Psoas muscle (tissue), 8 donors: ENCODE data around the gene NOP16. TPM values are rescaled to one million over a fixed set of nuclear protein-coding genes. Genes with fewer than 3 reads are reported as not detected.

ENCODE experiments used
- ATAC-seq, 4 donors: fragments of 200-7000 bp; cut with Tn5 transposase; one replicate each; pipeline ENCODE4 v1.9.1; 2020; ENCODE audit warnings: moderate library complexity in 3 of 4, mild to moderate bottlenecking in 2 of 4
- DNase-seq, 2 donors: peaks; one replicate each; pipeline ENCODE4 v3.0.0-alpha.2; 2020
- H3K27ac ChIP-seq: fragments of 200-600 bp; one replicate; pipeline ENCODE4 v1.8.0; 2022
- H3K27me3 ChIP-seq, 3 donors: fragments of 200-600 bp in 1 of 3; one replicate each; pipeline versions ENCODE4 v1.6.1 to v1.8.0; 2013 to 2022; ENCODE audit warnings: low read length in 2 of 3, mild to moderate bottlenecking in 2 of 3, moderate library complexity in 1 of 3; ENCODE audit not compliant: insufficient read depth in 3 of 3
- H3K36me3 ChIP-seq, 2 donors: fragments of 200-600 bp in 1 of 2; one replicate each; pipeline versions ENCODE4 v1.6.1 to v1.8.0; 2013 to 2022; ENCODE audit warnings: low read depth in 1 of 2, mild to moderate bottlenecking in 1 of 2, moderate library complexity in 1 of 2; ENCODE audit not compliant: insufficient read depth in 1 of 2
- H3K4me1 ChIP-seq: fragments of 200-600 bp; one replicate; pipeline ENCODE4 v1.8.0; 2022
- H3K4me3 ChIP-seq: fragments of 200-600 bp; one replicate; pipeline ENCODE4 v1.8.0; 2022; ENCODE audit warnings: mild to moderate bottlenecking
- H3K9me3 ChIP-seq: fragments of 200-600 bp; one replicate; pipeline ENCODE4 v1.8.0; 2022
- CTCF ChIP-seq: fragments of 200-600 bp; IDR thresholded peaks from one replicate; pipeline ENCODE4 v1.8.0; 2022; ENCODE audit warnings: antibody characterized with exemption
- WGBS, 3 donors: extraction: QIAGEN DNeasy Blood & Tissue Kit; methylation state at CpG; one replicate each; pipeline versions ENCODE4 v1.1.6 to v1.1.7; 2013; 5-methylcytosine and 5-hydroxymethylcytosine counted together
- intact Hi-C, 2 donors: fragments of 100-400 bp; cut with DNase I; formaldehyde crosslinking; loops; one replicate each; pipeline versions ENCODE4 v1.11.0 to v1.14.2; 2022
- polyA plus RNA-seq, 3 donors: library from polyadenylated mRNA; stranded (reverse); fragments of 200-250 nt; gene quantifications; one replicate each; pipeline ENCODE4 v1.2.3, GENCODE V29; 2013
- total RNA-seq, 4 donors: library from RNA; stranded (reverse); fragmentation: NEBNext Ultra II Directional in 2 of 4; extraction: Animal tissue kit (Norgen Biotek cat#: 25700) in 2 of 4; gene quantifications; one replicate each; pipeline versions ENCODE4 v1.2.1 to v1.2.4, GENCODE V29; 2021 to 2023
- donor health status: healthy with polysubstance abuse.
- donor health status: DM: no; HTN: no; CAD: no; lungs with moderate emphysema.
- donor health status: Bipolar disorder and iron deficiency.
- donor health status: healthy.
- donor health status: DM: yes; HTN: yes; CAD: no.
- donor health status: DM: no; HTN: no; CAD: no.
- donor health status: DM: no; HTN: no; CAD: no.
- donor health status: DM: yes; HTN: yes; CAD: no.

Gene NOP16
- total and polyA plus RNA-seq, 7 donors = 35.6 to 206 (median 76.2) TPM

GRCh38 chr5:176415952-176416924, 27.8 kb upstream of the NOP16 start, which contains the start of gene CLTB:
Gene CLTB, minus strand, starts transcription at chr5:176416539. Its CDS starts 176 bp downstream, at chr5:176416363.
- intact Hi-C loops = loop anchor here (1.0 to 10.0 kb wide), 3 partner anchors 31 to 129 kb away; partner anchors contain the start of gene CDHR2 (in 1 of the 2)
- TF ChIP-seq CTCF = peak; percentile 80
- peaks cover 42% of the 10 kb centered on the region for H3K4me1 ChIP-seq
- H3K36me3 ChIP-seq = peaks cover 0 to 6% of the 10 kb centered on the region in 2 donors
- peak; percentile 89 to 94 (median 92) for ATAC-seq
- DNase-seq = peak; percentile 95 to 96
- H3K27me3 ChIP-seq = no peaks in the 10 kb centered on the region
- 1 to 2% (median 1%) methylated on average over 47 to 107 of the region's 107 CpGs for WGBS, 3 donors
- peak within 1 kb of the TSS; percentile 100 for H3K27ac ChIP-seq
- no peaks in the 10 kb centered on the region for H3K9me3 ChIP-seq
- peak within 1 kb of the TSS; percentile 96 for H3K4me3 ChIP-seq

GRCh38 chr5:176415240-176415951, 27.0 kb upstream of the NOP16 start:
- Histone ChIP-seq H3K9me3 (no peaks in the 10 kb centered on the region), H3K27ac (peak overlapping the region; percentile 100), H3K4me3 (peak overlapping the region; percentile 96), H3K36me3 (peaks cover 0 to 13% of the 10 kb centered on the region in 2 donors), H3K27me3 (no peaks in the 10 kb centered on the region), H3K4me1 (peaks cover 47% of the 10 kb centered on the region)
- ATAC-seq = peak in 2 of 4 donors; percentile 16 to 65
- no peak for DNase-seq
- intact Hi-C loops = loop anchor here in 1 of 2 donors (10.0 kb wide), 1 partner anchor 129 kb away; the partner anchor contains the start of gene CDHR2
- WGBS, 3 donors = 52 to 70% (median 55%) methylated on average over 13 of the region's 13 CpGs
- TF ChIP-seq CTCF = no peak

DNA sequence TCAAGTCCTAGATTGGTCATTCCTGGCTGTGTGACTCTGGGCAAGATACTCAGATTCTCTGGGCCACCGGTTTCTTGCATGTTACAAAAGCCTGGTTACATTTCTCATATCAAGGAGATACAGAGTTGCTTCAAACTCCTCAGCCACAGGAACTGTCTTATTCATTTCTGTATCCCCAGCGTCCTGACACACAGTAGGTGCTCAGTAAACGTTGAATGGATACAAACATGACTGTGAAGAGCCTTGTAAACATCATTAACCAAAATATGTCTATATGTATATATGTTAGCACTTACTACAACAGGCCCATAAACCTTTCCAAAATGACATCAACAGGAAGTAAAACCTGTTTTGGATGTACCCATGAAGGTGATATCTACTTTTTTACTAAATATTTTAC, 26.3 kb upstream of the NOP16 start:
- no peak for DNase-seq
- Histone ChIP-seq H3K27me3 (no peaks in the 10 kb centered on the region), H3K27ac (peak overlapping the region; percentile 100), H3K9me3 (no peaks in the 10 kb centered on the region), H3K36me3 (peaks cover 0 to 19% of the 10 kb centered on the region in 2 donors), H3K4me3 (peak overlapping the region; percentile 96), H3K4me1 (peaks cover 47% of the 10 kb centered on the region)
- ATAC-seq = no peak
- intact Hi-C loops = loop anchor here in 1 of 2 donors (10.0 kb wide), 1 partner anchor 130 kb away; the partner anchor contains the start of gene CDHR2
- WGBS, 3 donors = 69 to 74% (median 73%) methylated on average over 3 of the region's 3 CpGs
- TF ChIP-seq CTCF = no peak

DNA sequence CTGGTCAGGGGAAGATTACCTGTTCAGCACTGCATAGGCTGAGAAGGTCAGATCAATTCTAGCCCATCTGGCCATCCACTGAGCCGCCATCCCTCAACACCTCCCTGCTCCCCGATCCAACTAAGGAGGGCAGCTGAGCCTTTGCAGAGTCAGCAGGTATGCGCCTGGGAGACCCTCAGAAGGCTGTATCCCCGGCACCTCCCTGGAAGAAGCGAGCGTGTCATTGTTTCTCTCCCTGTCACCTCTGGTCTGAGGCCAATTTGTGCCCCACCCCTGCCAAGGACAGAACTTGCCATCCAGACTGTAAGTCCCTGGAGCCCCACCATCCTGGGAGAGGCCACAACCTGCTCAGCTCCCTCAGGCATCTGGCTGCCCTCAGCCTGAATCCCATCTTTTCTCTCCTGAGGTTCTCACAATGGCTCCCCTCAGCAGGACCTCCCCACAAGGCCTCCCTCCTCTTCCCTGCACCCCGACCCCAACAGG, 25.4 kb upstream of the NOP16 start:
- intact Hi-C loops = loop anchor here in 1 of 2 donors (10.0 kb wide), 1 partner anchor 131 kb away; the partner anchor contains the start of gene CDHR2
- WGBS, 3 donors = 69 to 75% (median 70%) methylated on average over 7 of the region's 7 CpGs
- ATAC-seq (no peak), DNase-seq (no peak)
- peaks cover 47% of the 10 kb centered on the region for H3K4me1 ChIP-seq
- H3K9me3 ChIP-seq = no peaks in the 10 kb centered on the region
- peaks cover 0 to 29% of the 10 kb centered on the region in 2 donors for H3K36me3 ChIP-seq
- H3K27me3 ChIP-seq = no peaks in the 10 kb centered on the region
- peak overlapping the region; percentile 100 for H3K27ac ChIP-seq
- no peak for TF ChIP-seq CTCF
- H3K4me3 ChIP-seq = peak overlapping the region; percentile 96
